WERI-Rb-1 (cell line): ENCODE data around the gene C13orf46.

Source experiments
- DNase-seq: peaks from one replicate; pipeline ENCODE4 v3.0.0-alpha.2; 2020
- H3K27ac ChIP-seq: fragments of 250-450 bp; sonication (Bioruptor Pico); 2 replicates; pipeline ENCODE4 v1.5.1; 2020; ENCODE audit warnings: mild to moderate bottlenecking, moderate library complexity
- H3K27me3 ChIP-seq: fragments of 250-450 bp; sonication (Bioruptor Pico); 2 replicates; pipeline ENCODE4 v1.5.1; 2021; ENCODE audit warnings: mild to moderate bottlenecking, low read depth, moderate library complexity; ENCODE audit not compliant: insufficient read depth, severe bottlenecking
- H3K36me3 ChIP-seq: fragments of 250-450 bp; sonication (Bioruptor Pico); 2 replicates; pipeline ENCODE4 v1.5.1; 2020; ENCODE audit warnings: mild to moderate bottlenecking, moderate library complexity
- H3K4me3 ChIP-seq: 2 replicates; pipeline ENCODE4 v1.5.1; 2011; ENCODE audit warnings: low read depth, mild to moderate bottlenecking, control low read depth, low read length
- H3K9me3 ChIP-seq: fragments of 250-450 bp; sonication (Bioruptor Pico); 2 replicates; pipeline ENCODE4 v1.5.1; 2021; ENCODE audit warnings: mild to moderate bottlenecking, moderate library complexity; ENCODE audit not compliant: severe bottlenecking
- TF ChIP-seq, protein P1 (sequence below): IDR thresholded peaks from 2 replicates; pipeline ENCODE4 v1.5.1; 2011; ENCODE audit warnings: low read depth, mild to moderate bottlenecking, control low read depth, inconsistent platforms, low read length

Gene C13orf46

DNA sequence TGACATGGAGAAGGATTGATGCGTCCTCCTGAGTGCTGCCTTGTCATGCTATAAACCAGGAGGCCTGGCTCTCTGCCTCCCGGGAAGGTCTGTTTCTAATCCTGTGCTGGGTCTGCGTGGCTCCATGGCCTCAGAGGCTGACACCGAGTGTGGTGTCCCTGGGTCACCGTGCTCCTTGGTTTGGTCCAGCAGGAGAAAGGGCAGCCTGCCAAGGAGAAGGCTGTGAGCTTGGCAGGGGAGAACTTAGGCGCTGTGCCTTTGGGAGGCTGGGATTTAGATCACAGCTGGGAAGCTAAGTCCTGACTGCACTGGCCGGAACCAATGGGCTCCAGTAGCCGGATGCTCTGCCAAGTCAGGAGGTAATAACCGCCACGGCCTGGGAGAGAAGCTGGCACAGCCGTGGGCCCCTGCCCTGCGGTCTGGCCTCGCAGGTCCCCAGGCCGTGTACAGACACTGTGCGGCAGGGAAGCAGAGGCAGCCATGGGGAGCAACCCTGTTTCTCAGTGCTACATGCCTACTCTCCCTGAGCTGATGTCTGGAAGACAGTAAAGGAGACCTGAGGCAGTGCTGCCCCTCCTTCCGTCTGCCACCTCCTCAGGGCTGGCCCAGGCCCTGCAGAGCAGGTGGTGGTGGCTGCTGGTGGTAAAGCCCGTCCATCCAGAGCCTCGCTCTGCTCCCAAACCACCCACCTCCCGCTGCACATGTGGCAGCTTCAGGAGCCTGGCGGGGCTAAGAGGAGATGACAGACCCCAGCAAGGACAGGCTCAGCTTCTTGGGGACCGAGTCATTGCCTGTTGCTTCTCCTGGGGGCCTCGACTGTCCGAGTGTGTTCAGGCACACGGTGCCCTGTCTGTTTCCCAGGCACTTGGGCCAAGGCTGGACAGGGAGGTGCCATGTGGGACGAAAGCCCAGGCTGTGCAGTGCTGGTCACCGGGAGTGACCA, 44.9 kb downstream of the C13orf46 start:
- DNase-seq = peak; percentile 8
- TF ChIP-seq, protein P1, sequence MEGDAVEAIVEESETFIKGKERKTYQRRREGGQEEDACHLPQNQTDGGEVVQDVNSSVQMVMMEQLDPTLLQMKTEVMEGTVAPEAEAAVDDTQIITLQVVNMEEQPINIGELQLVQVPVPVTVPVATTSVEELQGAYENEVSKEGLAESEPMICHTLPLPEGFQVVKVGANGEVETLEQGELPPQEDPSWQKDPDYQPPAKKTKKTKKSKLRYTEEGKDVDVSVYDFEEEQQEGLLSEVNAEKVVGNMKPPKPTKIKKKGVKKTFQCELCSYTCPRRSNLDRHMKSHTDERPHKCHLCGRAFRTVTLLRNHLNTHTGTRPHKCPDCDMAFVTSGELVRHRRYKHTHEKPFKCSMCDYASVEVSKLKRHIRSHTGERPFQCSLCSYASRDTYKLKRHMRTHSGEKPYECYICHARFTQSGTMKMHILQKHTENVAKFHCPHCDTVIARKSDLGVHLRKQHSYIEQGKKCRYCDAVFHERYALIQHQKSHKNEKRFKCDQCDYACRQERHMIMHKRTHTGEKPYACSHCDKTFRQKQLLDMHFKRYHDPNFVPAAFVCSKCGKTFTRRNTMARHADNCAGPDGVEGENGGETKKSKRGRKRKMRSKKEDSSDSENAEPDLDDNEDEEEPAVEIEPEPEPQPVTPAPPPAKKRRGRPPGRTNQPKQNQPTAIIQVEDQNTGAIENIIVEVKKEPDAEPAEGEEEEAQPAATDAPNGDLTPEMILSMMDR = no peak
- Histone ChIP-seq H3K9me3 (no peaks in the 10 kb centered on the region), H3K4me3 (no peak overlapping the region), H3K27me3 (no peaks in the 10 kb centered on the region), H3K27ac (no peak overlapping the region), H3K36me3 (no peaks in the 10 kb centered on the region)

DNA sequence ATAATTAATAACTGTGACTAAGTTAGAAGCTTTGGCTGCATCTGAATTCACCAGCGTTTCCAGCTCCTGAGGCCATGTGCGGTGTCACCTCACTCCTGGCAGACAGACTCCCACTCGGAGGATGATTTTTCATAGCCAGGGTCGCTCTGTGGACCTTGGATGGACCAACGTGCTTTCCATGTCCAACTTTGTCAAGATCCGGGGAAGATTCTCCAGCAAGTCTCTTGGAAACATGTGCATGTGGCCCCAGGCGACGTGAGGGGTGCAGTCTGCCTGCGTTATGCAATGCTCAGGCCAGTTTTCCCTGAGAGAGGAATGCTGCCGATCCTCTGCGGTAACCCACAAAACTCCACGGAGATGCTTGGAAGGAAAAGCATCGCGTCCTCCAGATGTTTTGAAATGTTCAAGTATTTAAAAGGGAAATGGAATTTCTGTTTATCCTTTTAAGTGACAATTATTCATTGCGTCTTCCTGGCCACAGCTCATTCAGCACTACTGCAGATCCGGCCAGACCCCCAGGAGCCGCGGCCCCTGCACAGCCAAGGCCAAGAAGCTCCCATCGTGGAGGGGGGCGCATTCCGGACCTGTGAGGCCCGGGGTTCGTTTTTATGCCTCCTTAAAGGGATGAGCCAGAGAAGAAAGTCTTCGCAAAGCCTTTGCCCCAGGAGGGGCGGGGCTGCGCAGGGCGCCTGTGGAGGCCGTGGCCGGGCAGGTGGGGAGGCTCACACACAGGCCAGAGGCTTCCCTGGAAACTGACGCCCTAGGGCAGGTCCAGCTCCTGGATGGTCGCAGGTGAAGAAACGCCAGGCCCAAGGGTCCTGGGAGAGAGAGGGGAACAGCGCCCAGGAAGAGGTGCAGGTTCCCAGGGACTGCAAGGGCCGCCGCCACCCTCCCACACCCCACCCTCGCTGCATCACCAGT, 46.0 kb downstream of the C13orf46 start:
- Histone ChIP-seq H3K36me3 (no peaks in the 10 kb centered on the region), H3K27me3 (no peaks in the 10 kb centered on the region), H3K4me3 (no peak overlapping the region), H3K27ac (no peak overlapping the region), H3K9me3 (no peaks in the 10 kb centered on the region)
- TF ChIP-seq, protein P1 = no peak
- DNase-seq = peak; percentile 3

DNA sequence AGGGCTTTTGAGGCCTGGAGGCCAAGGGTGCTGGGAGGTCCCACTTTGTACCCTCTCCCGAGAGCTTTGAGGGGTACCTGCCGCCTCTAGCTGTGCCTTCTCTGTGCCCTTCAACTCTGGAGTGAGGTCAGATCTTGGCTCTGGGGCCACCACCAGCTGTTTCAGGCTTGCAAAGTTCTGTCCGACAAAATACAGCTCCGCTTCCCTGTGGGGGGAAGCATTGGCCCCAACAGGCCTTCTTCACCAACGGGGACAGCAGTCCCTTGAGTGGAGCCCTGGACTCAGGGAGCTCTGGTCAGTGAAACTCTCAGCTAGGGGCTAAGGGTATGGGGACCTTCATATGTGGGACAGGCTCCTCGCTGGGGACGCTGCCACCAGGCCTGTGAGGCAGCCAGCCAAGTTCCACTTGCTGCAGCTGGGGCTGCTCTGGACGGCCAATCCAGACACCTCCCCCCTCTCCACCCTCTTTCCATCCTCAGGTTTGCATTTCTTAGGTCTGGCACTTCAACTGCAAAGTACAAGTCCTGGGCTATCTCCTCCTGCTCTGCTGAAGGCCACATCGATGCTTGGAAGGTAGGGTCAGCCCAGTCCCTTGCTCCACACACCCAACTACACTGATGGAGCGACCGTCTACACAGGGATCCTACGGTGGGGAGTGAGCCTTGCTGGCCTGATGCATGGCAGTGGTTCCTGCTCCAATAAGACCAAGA, 46.8 kb downstream of the C13orf46 start:
- Histone ChIP-seq H3K27me3 (no peaks in the 10 kb centered on the region), H3K27ac (no peak overlapping the region), H3K9me3 (peaks cover 2% of the 10 kb centered on the region), H3K36me3 (no peaks in the 10 kb centered on the region), H3K4me3 (no peak overlapping the region)
- TF ChIP-seq, protein P1 = no peak
- peak; percentile 5 for DNase-seq

DNA sequence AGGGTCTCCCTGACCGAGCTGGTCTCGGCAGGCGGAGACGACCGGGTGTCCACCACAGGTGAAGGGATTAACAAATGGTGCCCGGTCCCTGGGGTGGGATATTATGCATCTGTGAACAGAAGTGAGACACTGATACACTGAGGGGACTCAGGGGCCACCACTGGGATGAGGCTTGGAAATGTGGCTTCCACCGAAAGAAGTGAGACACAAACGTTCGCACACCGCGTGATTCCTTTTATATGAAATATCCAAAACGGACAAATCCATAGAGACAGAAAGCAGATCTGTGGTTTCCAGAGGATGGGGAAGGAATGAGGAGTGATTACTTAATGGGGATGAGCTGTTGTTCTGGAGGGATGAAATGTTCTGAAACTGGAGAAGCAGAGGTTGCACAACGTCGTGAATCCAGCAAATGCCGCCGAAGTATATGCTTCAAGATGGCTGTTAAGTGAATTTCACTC, 47.5 kb downstream of the C13orf46 start:
- H3K4me3 ChIP-seq = no peak overlapping the region
- TF ChIP-seq, protein P1 = no peak
- H3K9me3 ChIP-seq = peaks cover 8% of the 10 kb centered on the region
- H3K36me3 ChIP-seq = no peaks in the 10 kb centered on the region
- no peaks in the 10 kb centered on the region for H3K27me3 ChIP-seq
- no peak overlapping the region for H3K27ac ChIP-seq
- DNase-seq = peak; percentile 7

DNA sequence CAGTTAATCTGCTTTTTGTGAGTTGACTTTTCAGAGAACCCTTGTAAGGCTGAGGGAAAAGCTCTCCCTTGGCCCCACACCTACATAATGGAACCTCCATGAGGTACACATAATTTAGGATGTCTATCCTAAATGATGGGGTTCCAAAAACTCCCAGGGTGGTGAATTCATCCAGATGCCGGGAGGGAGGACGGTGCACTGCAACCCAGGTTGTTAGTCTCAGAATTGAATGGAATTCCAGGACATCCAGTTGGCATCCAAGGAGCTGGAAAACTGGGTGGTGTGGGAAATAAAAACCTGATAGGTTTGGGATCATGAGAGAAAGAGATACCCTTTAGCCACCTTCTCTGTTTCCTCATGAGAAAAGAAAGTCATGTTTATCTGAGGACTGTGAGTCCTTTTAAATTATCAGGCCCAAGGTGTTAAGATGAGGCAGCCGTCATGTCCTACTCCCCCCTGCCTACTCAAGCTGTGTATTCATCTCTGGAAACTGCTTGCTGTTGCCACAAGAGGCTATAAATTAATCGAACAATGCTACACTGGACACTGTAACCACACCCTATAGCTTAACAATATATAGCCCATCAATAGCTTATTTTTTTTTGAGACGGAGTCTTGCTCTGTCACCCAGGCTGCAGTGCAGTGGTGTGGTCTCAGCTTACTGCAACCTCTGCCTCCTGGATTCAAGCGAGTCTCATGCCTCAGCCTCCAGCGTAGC, 49.5 kb downstream of the C13orf46 start:
- Histone ChIP-seq H3K36me3 (no peaks in the 10 kb centered on the region), H3K4me3 (no peak overlapping the region), H3K27ac (no peak overlapping the region), H3K9me3 (peaks cover 8% of the 10 kb centered on the region), H3K27me3 (no peaks in the 10 kb centered on the region)
- DNase-seq = peak; percentile 3
- TF ChIP-seq, protein P1 = no peak
